SU-DHL-6 (cell line): Measurements from ENCODE around the gene NTMT1.

Source experiments
- H2AFZ ChIP-seq: fragments of 200-600 bp; sonication (generic); 2 replicates; pipeline ENCODE4 v1.6.1; 2014; ENCODE audit warnings: low read depth, mild to moderate bottlenecking, moderate library complexity, mixed read lengths, antibody characterized with exemption, low read length; ENCODE audit not compliant: severe bottlenecking
- H3F3A ChIP-seq: fragments of 200-600 bp; shearing (Covaris generic); 2 replicates; pipeline ENCODE4 v1.6.0; 2016; ENCODE audit warnings: antibody characterized with exemption, mild to moderate bottlenecking; ENCODE audit not compliant: insufficient read depth
- H3K27ac ChIP-seq: fragments of 200-600 bp; sonication (generic); 2 replicates; pipeline ENCODE4 v1.5.1; 2016; ENCODE audit warnings: low read depth, mild to moderate bottlenecking, low read length, moderate library complexity, mixed read lengths
- H3K27me3 ChIP-seq: fragments of 200-600 bp; sonication (generic), shearing (Covaris generic); 2 replicates; pipeline ENCODE4 v1.6.0; 2014; ENCODE audit warnings: mild to moderate bottlenecking, low read length
- H3K36me3 ChIP-seq: fragments of 200-600 bp; sonication (generic); 2 replicates; pipeline ENCODE4 v1.6.1; 2014; ENCODE audit warnings: mild to moderate bottlenecking, low read length, mixed read lengths
- H3K4me2 ChIP-seq: fragments of 300-600, 200-600 bp; shearing (Covaris generic), sonication (generic); 2 replicates; pipeline ENCODE4 v1.6.0; 2014; ENCODE audit warnings: low read length, low read depth, mild to moderate bottlenecking; ENCODE audit not compliant: poor library complexity, severe bottlenecking
- H3K4me3 ChIP-seq: fragments of 200-600 bp; sonication (generic); 2 replicates; pipeline ENCODE4 v1.5.1; 2014; ENCODE audit warnings: antibody characterized with exemption, low read length, mild to moderate bottlenecking, mixed read lengths; ENCODE audit not compliant: insufficient read depth, poor library complexity, severe bottlenecking
- H3K79me2 ChIP-seq: fragments of 200-600 bp; sonication (generic); 2 replicates; pipeline ENCODE4 v1.6.1; 2014; ENCODE audit warnings: mild to moderate bottlenecking, low read length, moderate library complexity; ENCODE audit not compliant: insufficient read depth
- H3K9ac ChIP-seq: fragments of 200-600 bp; sonication (generic); 2 replicates; pipeline ENCODE4 v1.7.0; 2014; ENCODE audit warnings: mild to moderate bottlenecking, low read length
- H3K9me2 ChIP-seq: fragments of 200-600 bp; sonication (generic); replicated peaks from 2 replicates; pipeline ENCODE4 v1.6.1; 2014; ENCODE audit warnings: low read length; ENCODE audit not compliant: insufficient read depth
- H3K9me3 ChIP-seq: fragments of 200-600 bp; sonication (generic); 2 replicates; pipeline ENCODE4 v1.6.1; 2014; ENCODE audit warnings: low read length, mixed read lengths; ENCODE audit not compliant: insufficient read depth
- H4K20me1 ChIP-seq: fragments of 200-600 bp; sonication (generic); 2 replicates; pipeline ENCODE4 v1.6.1; 2014; ENCODE audit warnings: low read depth, mild to moderate bottlenecking, antibody characterized with exemption, low read length, moderate library complexity, mixed read lengths
- EZH2phosphoT487 ChIP-seq: fragments of 200-600 bp; sonication (generic), shearing (Covaris generic); conservative IDR thresholded peaks from 2 replicates; pipeline ENCODE4 v1.6.1; 2018; ENCODE audit warnings: mild to moderate bottlenecking, antibody characterized with exemption, low read length, moderate library complexity, mixed read lengths
- TF ChIP-seq, protein P1 (sequence below): fragments of 200-600 bp; sonication (generic); IDR thresholded peaks from one replicate; pipeline ENCODE4 v1.5.1; 2017; ENCODE audit warnings: antibody characterized with exemption, mild to moderate bottlenecking, low read length, moderate library complexity; ENCODE audit not compliant: insufficient read depth, poor library complexity, severe bottlenecking

NTMT1 gene

GRCh38 chr9:129637673-129638439 lies 11.9 kb downstream of the NTMT1 start:
- no peak overlapping the region for H3K4me3 ChIP-seq
- H3K4me2 ChIP-seq = no peak overlapping the region
- no peaks in the 10 kb centered on the region for H3F3A ChIP-seq
- H3K36me3 ChIP-seq = no peaks in the 10 kb centered on the region
- H2AFZ ChIP-seq = no peak overlapping the region
- 0 out of 2 replicates have a peak, but pooled peaks cover 3% of the 10 kb centered on the region for H4K20me1 ChIP-seq
- no peak overlapping the region for H3K27ac ChIP-seq
- H3K9ac ChIP-seq = no peak overlapping the region
- TF ChIP-seq, protein P1, sequence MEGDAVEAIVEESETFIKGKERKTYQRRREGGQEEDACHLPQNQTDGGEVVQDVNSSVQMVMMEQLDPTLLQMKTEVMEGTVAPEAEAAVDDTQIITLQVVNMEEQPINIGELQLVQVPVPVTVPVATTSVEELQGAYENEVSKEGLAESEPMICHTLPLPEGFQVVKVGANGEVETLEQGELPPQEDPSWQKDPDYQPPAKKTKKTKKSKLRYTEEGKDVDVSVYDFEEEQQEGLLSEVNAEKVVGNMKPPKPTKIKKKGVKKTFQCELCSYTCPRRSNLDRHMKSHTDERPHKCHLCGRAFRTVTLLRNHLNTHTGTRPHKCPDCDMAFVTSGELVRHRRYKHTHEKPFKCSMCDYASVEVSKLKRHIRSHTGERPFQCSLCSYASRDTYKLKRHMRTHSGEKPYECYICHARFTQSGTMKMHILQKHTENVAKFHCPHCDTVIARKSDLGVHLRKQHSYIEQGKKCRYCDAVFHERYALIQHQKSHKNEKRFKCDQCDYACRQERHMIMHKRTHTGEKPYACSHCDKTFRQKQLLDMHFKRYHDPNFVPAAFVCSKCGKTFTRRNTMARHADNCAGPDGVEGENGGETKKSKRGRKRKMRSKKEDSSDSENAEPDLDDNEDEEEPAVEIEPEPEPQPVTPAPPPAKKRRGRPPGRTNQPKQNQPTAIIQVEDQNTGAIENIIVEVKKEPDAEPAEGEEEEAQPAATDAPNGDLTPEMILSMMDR = no peak
- no peak for TF ChIP-seq EZH2phosphoT487
- no peaks in the 10 kb centered on the region for H3K9me2 ChIP-seq
- H3K27me3 ChIP-seq = no peaks in the 10 kb centered on the region
- H3K9me3 ChIP-seq = no peaks in the 10 kb centered on the region
- H3K79me2 ChIP-seq = peaks cover 38% of the 10 kb centered on the region

DNA sequence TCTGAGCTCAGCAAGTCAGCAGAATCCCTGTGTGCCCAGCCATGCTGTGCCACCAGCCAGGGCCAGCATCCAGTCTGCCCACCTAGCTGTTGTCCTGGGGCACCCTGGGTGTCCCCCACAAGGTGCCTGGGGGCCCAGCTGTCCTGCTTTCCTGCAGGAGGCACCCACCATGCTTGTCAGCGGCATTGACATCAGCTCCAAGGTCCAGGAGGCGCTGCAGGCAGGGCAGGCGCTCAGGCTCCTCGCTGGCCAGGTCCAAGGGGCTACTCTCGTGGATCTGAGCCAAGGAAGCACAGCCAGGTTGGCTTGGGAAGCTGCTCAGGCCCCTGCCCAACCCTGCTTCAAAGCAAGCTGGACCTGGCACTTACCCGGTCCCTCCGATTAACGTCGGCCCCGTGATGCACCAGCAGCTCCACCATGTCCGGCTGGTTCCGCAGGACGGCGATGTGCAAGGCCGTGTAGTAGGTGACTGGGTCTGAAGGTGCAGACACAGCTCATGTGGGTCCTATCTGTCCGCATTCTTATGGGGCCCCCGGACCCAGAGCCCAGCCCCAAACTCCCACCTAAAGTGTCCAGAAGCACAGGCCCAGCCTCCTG lies 13.2 kb downstream of the NTMT1 start:
- peaks cover 26% of the 10 kb centered on the region for H3K79me2 ChIP-seq
- no peaks in the 10 kb centered on the region for H3K9me3 ChIP-seq
- H2AFZ ChIP-seq = no peak overlapping the region
- no peak overlapping the region for H3K9ac ChIP-seq
- no peak for TF ChIP-seq EZH2phosphoT487
- TF ChIP-seq, protein P1 = no peak
- no peaks in the 10 kb centered on the region for H3K9me2 ChIP-seq
- no peak overlapping the region for H3K27ac ChIP-seq
- no peaks in the 10 kb centered on the region for H4K20me1 ChIP-seq
- H3K27me3 ChIP-seq = no peaks in the 10 kb centered on the region
- no peak overlapping the region for H3K4me3 ChIP-seq
- H3K36me3 ChIP-seq = no peaks in the 10 kb centered on the region
- no peaks in the 10 kb centered on the region for H3F3A ChIP-seq
- no peak overlapping the region for H3K4me2 ChIP-seq

GRCh38 chr9:129639756-129640085 lies 13.8 kb downstream of the NTMT1 start:
- Histone ChIP-seq H3K4me3 (no peak overlapping the region), H4K20me1 (no peaks in the 10 kb centered on the region), H3K9ac (no peak overlapping the region), H3K9me2 (no peaks in the 10 kb centered on the region), H3K36me3 (no peaks in the 10 kb centered on the region), H3F3A (no peaks in the 10 kb centered on the region), H3K4me2 (no peak overlapping the region), H3K27me3 (no peaks in the 10 kb centered on the region), H3K27ac (no peak overlapping the region), H3K9me3 (no peaks in the 10 kb centered on the region), H2AFZ (no peak overlapping the region), H3K79me2 (peaks cover 26% of the 10 kb centered on the region)
- TF ChIP-seq, protein P1 = no peak
- no peak for TF ChIP-seq EZH2phosphoT487
